Osteoblast (primary cell): ENCODE data around the gene SLC18A3. TPM values are rescaled to one million over a fixed set of nuclear protein-coding genes. Genes with fewer than 3 reads are reported as not detected.

Source experiments
- DNase-seq: peaks from one replicate; pipeline ENCODE4 v3.0.0; 2011; ENCODE audit warnings: low spot score, mixed read lengths; ENCODE audit not compliant: insufficient read length; ENCODE audit errors: missing footprints
- H2AFZ ChIP-seq: 2 replicates; pipeline ENCODE4 v1.6.0; 2011; ENCODE audit warnings: mild to moderate bottlenecking, low read length
- H3K27ac ChIP-seq: 2 replicates; pipeline ENCODE4 v1.5.1; 2011; ENCODE audit warnings: mild to moderate bottlenecking, low read depth, low read length, moderate library complexity
- H3K27me3 ChIP-seq: 2 replicates; pipeline ENCODE4 v1.6.0; 2012; ENCODE audit warnings: mild to moderate bottlenecking, control low read depth, inconsistent platforms, low read length, moderate library complexity; ENCODE audit not compliant: insufficient read depth
- H3K36me3 ChIP-seq: 2 replicates; pipeline ENCODE4 v1.5.1; 2011; ENCODE audit warnings: mild to moderate bottlenecking, low read length, control low read depth, moderate library complexity; ENCODE audit not compliant: insufficient read depth
- H3K4me1 ChIP-seq: 2 replicates; pipeline ENCODE4 v1.5.1; 2011; ENCODE audit warnings: mild to moderate bottlenecking, low read length, control low read depth, moderate library complexity; ENCODE audit not compliant: insufficient read depth
- H3K4me2 ChIP-seq: 2 replicates; pipeline ENCODE4 v1.6.0; 2011; ENCODE audit warnings: mild to moderate bottlenecking, low read length; ENCODE audit not compliant: insufficient read depth
- H3K4me3 ChIP-seq: fragments of 200-600 bp; sonication (generic); 3 replicates; pipeline ENCODE4 v1.5.1; 2012; ENCODE audit warnings: mild to moderate bottlenecking, low read length, inconsistent platforms; ENCODE audit not compliant: insufficient read depth
- H3K79me2 ChIP-seq: 2 replicates; pipeline ENCODE4 v1.6.0; 2012; ENCODE audit warnings: mild to moderate bottlenecking, low read length, control low read depth, inconsistent platforms; ENCODE audit not compliant: insufficient read depth
- H3K9me3 ChIP-seq: 2 replicates; pipeline ENCODE4 v1.5.1; 2011; ENCODE audit warnings: low read depth, low read length, control low read depth
- H4K20me1 ChIP-seq: 2 replicates; pipeline ENCODE4 v1.6.0; 2012; ENCODE audit warnings: mild to moderate bottlenecking, low read length, control low read depth; ENCODE audit not compliant: insufficient read depth
- total RNA-seq: library from RNA; depleted of rRNA; stranded (reverse); fragments of >200 nt; gene quantifications from 2 replicates; pipeline ENCODE4 v1.2.3, GENCODE V29; 2012
- TF ChIP-seq, protein P1 (sequence below): IDR thresholded peaks from 2 replicates; pipeline ENCODE4 v1.5.1; 2011; ENCODE audit warnings: mild to moderate bottlenecking, low read depth, low read length, moderate library complexity; ENCODE audit errors: extremely low read depth

Gene SLC18A3
- not detected in 2 replicates for total RNA-seq

DNA sequence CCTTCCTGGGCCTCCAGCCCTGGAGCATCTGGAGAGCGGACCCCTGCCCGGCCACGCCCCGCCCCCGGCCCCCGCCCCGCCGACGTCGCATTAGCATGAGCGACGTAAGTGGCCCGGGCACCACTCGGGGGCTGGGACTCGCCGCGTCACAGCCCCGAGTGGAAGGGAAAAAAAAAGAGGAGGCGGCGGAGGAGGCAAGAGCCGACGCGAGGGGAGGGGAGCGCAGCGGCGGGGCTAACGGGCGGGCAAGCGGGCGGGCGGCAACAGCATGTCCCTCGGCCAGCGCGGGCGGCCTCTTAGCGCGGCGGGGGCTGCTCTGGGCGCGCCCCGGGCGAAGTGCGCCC lies at the start of gene SLC18A3:
TSS of gene SLC18A3 (plus strand) at position 197 of the 344 bp plus-strand sequence. CDS start 431 bp downstream, outside the sequence.
- Histone ChIP-seq H3K4me2 (no peak within 1 kb of the TSS), H3K9me3 (no peaks in the 10 kb centered on the region), H3K4me3 (no peak within 1 kb of the TSS), H3K27ac (no peak within 1 kb of the TSS), H4K20me1 (no peaks in the 10 kb centered on the region), H3K4me1 (no peaks in the 10 kb centered on the region), H2AFZ (no peak within 1 kb of the TSS), H3K79me2 (no peaks in the 10 kb centered on the region), H3K27me3 (peaks cover 73% of the 10 kb centered on the region), H3K36me3 (no peaks in the 10 kb centered on the region)
- peak; percentile 88 for DNase-seq
- TF ChIP-seq, protein P1, sequence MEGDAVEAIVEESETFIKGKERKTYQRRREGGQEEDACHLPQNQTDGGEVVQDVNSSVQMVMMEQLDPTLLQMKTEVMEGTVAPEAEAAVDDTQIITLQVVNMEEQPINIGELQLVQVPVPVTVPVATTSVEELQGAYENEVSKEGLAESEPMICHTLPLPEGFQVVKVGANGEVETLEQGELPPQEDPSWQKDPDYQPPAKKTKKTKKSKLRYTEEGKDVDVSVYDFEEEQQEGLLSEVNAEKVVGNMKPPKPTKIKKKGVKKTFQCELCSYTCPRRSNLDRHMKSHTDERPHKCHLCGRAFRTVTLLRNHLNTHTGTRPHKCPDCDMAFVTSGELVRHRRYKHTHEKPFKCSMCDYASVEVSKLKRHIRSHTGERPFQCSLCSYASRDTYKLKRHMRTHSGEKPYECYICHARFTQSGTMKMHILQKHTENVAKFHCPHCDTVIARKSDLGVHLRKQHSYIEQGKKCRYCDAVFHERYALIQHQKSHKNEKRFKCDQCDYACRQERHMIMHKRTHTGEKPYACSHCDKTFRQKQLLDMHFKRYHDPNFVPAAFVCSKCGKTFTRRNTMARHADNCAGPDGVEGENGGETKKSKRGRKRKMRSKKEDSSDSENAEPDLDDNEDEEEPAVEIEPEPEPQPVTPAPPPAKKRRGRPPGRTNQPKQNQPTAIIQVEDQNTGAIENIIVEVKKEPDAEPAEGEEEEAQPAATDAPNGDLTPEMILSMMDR = no peak

DNA sequence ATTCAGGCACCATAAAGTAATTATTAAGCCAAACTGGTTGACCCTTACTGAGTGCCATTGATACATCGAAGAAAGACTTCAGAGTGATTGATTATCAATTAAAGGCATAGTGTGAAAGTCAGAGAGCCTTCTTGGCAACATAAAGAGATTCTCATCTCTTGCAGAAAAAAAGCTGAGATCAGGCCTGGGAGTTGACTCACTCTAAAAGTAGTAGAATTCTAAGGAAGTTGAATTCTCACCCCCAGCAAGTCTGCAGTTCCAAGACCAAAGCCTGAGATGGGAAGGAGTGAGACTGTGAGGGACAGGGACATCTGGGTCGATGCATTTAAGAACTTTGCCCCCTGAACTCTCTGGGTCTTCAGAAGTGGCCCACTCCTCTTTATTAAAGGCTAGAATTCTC lies 49.6 kb upstream of the SLC18A3 start:
- no peak overlapping the region for H2AFZ ChIP-seq
- TF ChIP-seq, protein P1 = no peak
- DNase-seq = no peak
- no peaks in the 10 kb centered on the region for H3K36me3 ChIP-seq
- no peak overlapping the region for H3K4me2 ChIP-seq
- no peaks in the 10 kb centered on the region for H3K79me2 ChIP-seq
- H3K9me3 ChIP-seq = no peaks in the 10 kb centered on the region
- H3K4me1 ChIP-seq = peaks cover 78% of the 10 kb centered on the region
- H4K20me1 ChIP-seq = no peaks in the 10 kb centered on the region
- peak overlapping the region; percentile 77 for H3K27ac ChIP-seq
- H3K27me3 ChIP-seq = no peaks in the 10 kb centered on the region
- no peak overlapping the region for H3K4me3 ChIP-seq

- Histone ChIP-seq H3K9me3 (no peaks in the 10 kb centered on the region), H2AFZ (no peak overlapping the region), H3K27me3 (no peaks in the 10 kb centered on the region), H3K79me2 (no peaks in the 10 kb centered on the region), H3K27ac (peak overlapping the region; percentile 30), H4K20me1 (no peaks in the 10 kb centered on the region), H3K4me2 (peak overlapping the region; percentile 55), H3K4me3 (no peak overlapping the region), H3K36me3 (no peaks in the 10 kb centered on the region), H3K4me1 (peaks cover 62% of the 10 kb centered on the region)
- TF ChIP-seq, protein P1 = no peak
- DNase-seq = no peak
These were observed 47.2 kb upstream of the SLC18A3 start for GRCh38 chr10:49562893-49563292.

DNA sequence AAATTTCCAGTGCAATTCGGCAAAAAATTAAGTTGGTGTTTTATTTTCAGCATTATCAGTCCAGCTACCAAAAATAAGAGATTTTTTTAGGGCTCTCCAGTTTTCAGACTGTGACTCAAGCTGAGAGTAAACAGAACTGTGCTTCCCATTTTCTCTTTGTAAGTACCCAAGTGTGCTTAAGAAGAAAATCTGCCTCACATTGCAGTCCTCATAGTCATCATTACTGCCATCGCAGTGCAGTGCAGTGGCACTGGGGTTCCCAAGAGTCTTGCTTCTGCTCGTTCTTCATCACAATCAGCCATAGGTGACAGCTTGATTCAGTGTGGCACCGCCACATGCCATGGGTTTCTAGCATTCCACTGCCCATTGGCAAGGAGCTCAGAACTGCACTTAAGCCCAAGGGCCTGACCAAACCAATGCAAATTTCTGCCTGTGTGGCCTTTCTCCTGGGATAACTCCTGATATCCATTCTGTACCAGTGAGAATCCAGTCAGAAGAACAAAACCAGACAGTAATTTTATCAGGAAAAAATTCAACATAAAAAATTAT lies 45.6 kb upstream of the SLC18A3 start:
- DNase-seq = no peak
- Histone ChIP-seq H3K4me1 (peaks cover 65% of the 10 kb centered on the region), H3K4me2 (peak overlapping the region; percentile 33), H3K4me3 (no peak overlapping the region), H3K27me3 (no peaks in the 10 kb centered on the region), H3K79me2 (no peaks in the 10 kb centered on the region), H2AFZ (no peak overlapping the region), H3K9me3 (no peaks in the 10 kb centered on the region), H4K20me1 (no peaks in the 10 kb centered on the region), H3K36me3 (no peaks in the 10 kb centered on the region), H3K27ac (peak overlapping the region; percentile 44)
- TF ChIP-seq, protein P1 = no peak
